GM18498 (cell line): ENCODE results near the gene TUBB4B.
"Not testable (repeated sequence)": the region's sequence is repeated elsewhere in the genome, so short reads cannot be mapped to it uniquely, and the experiment has no call there.

Experiments
- ATAC-seq: cut with Tn5 transposase; IDR thresholded peaks from one replicate; pipeline ENCODE4 v1.9.1; 2021; ENCODE audit warnings: mild to moderate bottlenecking, moderate library complexity; ENCODE audit not compliant: unreplicated experiment

TUBB4B gene

DNA sequence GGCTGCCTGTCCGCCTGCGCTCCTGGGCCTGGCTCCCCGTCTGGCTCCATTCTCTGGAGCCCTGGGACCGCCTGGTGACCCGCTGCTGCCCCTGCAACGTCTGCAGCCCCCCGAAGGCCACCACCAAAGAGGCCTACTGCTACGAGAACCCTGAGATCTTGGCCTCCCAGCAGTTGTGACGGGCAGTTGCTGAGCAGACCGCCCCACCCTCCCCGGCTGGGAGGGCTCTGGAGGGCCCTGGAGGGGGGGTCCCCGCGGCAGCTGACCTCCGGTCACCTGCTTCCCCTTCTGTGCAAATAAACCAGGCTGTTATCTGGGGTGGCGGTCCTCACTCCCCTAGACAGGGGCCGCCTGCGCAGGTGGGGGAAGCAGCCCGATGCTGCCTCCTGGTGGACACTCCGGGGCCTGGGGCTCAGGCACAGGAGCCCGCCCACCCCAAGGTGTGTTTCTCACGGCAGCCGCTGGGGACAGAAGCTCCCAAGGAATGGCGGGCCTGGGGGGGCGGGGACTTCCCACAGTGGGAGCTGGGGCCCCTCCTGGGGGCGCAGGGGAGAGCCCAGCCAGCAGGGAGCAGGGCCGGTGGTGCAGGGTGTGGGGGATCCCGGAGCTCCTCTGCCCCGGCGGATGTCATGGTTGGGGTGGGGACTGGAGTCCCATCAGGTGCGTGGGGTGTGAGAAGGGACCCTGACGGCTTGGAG is 4.7 kb upstream of the TUBB4B start:
- no peak for ATAC-seq

DNA sequence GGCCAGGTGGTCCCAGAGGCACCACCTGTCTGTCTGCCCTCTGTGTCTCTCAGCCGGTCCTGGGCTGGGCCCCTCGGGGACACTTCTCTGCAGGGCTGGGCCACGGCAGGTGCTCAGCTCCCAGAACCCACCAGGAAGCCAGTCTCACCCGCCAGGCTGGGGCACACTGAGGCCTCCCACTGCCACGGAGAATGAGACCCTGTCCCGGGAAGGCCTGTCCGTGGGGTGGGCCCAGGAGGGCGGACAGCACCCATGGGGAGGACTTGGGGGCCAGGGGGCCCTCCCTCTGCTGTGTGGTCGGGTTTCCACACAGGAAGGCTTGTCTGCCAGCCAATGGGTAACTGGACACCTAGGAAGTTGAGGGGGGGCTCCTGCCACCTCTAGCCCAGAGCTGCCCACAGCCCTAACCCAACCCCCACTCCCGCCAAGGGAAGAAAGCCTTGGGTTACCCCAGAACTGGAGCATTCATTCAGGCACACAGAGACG is 4.1 kb upstream of the TUBB4B start:
- ATAC-seq, result no peak

DNA sequence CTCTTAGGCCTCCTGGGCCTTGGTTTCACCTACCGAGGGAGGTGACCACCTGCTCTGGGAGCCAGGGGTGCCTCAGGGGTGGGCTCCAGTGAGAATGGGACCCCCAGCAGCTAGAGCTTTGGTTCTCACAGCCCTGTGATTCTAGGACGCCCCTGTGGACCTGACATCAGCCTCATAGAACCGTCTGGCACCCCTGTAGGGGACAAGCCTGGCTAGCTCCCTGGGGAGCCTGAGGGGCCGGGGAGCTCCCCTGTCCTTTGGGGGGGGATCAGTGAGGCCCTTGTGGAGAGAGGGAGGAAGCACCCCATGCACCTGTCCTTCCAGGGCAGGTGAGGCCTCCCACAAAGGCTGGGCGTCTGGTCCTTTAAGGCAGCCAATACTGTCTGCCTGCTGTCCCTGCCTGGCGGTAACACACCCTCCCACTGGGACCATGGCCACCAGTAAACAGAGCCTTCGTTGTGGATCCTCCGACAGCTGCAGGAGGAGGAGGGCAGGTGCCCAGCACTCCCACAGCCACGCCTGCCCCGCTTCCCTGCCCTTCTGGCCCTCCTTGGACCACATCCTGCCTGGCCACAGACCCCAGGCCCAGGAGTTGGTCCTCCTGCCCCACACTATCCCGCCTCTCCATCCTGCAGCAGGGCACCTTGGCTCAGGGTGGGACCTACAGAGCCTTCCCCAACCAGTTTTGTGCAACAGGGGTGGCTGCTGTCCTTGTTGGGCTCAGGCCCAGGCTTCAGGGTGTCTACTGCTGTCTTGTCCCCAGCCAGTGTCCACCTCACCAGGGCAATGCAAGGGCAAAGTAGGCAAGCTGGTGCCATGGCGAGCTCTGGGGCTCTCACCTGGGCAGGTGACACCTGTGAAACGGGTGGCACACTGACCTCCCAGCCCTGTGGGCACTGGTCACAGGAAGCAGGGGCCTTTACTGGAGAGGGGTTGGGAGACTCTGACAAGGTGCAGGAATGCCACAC is 3.0 kb upstream of the TUBB4B start:
- ATAC-seq, result no peak

DNA sequence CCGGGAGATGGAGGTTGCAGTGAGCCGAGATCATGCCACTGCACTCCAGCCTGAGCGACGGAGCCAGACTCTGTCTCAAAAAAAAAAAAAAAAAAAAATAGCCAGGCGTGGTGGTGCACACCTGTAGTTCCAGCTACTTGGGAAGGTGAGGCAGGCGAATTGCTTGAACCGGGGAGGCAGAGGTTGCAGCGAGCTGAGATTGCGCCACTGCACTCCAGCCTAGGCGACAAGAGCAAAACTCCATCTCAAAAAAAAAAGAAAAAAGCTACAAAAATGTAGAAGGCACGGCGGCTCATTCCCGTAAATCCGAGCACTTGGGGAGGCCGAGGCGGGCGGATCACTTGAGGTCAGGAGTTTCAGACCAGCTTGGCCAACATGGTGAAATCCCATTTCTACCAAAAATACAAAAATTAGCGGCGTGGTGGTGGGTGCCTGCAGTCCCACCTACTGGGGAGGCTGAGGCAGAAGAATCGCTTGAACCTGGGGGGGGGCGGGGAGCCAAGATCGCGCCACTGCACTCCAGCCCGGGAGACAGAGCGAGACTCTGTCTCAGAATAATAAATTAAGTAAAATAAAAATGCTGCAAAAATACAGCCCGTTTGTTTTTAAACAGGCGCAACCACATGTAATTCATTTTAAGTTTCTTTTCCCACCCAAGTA is 1.4 kb upstream of the TUBB4B start:
- not testable (repeated sequence) for ATAC-seq

DNA sequence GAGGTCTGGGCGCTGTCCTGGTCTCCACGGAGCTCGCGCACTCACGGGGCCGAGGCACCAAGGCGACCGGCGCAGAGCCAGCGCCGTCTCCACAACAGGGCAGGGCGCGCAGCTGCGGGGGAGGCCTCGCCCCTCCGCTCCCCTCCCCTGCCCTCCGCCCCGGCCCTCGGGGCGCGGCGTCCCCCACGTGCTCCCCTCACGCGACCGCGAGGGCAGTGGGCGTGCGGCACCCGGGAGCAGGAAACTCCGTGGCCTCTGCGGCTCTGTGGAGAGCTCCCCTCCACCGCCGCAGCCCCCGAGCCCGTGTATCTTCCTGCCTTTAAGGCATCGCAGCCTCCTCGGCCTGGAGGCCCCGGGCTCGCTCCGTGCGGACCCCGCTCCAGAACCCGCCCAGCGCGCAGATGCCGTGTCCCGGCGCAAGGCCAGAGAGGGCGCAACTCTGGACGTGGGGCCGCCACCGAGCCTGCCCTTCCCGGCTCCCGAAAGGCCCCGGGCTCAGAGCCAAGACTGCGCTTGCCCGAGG is 708 bp upstream of the TUBB4B start:
- ATAC-seq, result peak; percentile 26

DNA sequence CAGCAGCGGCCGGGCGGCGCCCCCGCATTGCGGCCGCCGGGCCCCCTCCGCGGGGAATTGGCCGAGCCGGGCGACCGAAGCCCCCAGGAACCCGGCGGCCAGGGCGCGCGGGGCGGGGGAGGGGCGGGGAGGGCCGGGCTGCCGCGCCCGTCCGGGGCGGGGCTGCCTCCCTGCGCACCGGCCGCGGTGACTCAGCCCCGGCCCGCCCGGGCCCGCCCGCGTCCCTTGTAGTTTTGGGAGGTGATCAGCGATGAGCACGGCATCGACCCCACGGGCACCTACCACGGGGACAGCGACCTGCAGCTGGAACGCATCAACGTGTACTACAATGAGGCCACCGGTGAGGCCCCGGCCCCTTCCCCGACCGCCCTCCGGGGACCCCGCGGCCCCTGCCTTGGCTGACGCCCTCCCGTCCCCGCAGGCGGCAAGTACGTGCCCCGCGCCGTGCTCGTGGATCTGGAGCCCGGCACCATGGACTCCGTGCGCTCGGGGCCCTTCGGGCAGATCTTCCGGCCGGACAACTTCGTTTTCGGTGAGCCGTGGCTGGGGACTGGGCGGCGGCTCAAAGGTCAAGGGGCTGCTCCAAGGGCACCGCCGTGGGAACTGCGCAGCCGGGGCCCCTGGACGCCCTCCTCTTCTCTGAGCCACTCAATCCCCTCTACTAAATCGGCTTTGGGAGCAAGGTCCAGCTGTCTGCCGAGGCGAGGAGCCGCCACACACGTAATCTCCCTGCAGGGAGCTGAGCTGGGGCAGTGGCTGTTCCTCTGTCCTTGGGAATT is 592 bp downstream of the TUBB4B start:
- peak; percentile 11 for ATAC-seq

DNA sequence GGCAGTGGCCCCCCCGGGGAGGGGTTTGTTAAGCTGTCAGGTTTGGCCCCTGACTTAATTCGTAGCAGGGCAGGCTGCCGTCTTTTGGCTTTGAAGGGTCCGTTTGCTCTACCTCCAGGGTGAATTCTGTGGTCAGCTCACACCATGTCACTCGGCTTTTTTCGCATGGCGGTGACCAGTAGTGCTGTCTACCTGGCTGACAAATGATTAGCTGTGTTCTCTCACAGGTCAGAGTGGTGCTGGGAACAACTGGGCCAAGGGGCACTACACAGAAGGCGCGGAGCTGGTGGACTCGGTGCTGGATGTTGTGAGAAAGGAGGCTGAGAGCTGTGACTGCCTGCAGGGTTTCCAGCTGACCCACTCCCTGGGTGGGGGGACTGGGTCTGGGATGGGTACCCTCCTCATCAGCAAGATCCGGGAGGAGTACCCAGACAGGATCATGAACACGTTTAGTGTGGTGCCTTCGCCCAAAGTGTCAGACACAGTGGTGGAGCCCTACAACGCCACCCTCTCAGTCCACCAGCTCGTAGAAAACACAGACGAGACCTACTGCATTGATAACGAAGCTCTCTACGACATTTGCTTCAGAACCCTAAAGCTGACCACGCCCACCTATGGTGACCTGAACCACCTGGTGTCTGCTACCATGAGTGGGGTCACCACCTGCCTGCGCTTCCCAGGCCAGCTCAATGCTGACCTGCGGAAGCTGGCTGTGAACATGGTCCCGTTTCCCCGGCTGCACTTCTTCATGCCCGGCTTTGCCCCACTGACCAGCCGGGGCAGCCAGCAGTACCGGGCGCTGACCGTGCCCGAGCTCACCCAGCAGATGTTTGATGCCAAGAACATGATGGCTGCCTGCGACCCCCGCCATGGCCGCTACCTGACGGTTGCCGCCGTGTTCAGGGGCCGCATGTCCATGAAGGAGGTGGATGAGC is 1.4 kb downstream of the TUBB4B start:
- no peak for ATAC-seq

DNA sequence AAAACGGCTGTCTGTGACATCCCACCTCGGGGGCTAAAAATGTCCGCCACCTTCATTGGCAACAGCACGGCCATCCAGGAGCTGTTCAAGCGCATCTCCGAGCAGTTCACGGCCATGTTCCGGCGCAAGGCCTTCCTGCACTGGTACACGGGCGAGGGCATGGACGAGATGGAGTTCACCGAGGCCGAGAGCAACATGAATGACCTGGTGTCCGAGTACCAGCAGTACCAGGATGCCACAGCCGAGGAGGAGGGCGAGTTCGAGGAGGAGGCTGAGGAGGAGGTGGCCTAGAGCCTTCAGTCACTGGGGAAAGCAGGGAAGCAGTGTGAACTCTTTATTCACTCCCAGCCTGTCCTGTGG is 2.2 kb downstream of the TUBB4B start:
- not testable (repeated sequence) for ATAC-seq

DNA sequence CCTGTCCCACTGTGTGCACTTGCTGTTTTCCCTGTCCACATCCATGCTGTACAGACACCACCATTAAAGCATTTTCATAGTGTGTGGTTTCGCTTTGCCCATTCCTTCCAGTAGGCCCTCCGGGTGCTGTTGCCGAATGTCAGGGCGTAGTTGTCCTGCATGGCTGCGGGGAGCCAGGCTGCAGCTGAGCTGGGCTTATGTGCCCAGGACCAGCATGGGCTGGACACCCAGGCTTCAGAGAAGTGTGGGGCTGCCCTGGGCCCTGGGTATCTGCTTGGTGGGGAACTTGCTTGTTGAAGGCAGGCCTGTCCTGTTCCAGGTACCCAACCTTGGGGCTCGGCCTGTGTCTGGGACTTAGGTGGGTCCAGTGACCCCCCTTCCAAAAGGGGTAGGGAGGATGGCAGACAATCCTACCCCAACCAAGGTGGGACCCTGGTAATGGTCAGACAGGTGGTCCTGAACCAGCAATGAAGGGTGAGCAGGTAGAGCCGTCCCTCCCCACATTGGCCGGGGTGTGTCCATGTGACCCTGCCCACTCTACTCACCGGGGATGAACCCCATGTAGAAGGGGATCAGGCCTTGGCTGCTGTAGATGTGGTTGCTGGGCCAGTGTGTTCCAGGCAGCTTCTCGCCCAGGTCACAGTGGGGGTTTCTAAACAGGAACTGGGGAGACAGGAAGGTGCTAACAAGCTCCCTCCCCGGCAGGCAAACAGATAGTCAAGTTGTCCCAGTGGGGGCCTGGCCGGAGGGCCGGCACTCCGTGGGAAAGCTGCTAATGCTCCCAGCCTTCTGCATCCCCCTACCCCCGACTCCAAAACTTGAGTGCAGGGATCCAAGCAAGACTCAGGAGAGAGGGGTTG is 2.8 kb downstream of the TUBB4B start:
- no peak for ATAC-seq

DNA sequence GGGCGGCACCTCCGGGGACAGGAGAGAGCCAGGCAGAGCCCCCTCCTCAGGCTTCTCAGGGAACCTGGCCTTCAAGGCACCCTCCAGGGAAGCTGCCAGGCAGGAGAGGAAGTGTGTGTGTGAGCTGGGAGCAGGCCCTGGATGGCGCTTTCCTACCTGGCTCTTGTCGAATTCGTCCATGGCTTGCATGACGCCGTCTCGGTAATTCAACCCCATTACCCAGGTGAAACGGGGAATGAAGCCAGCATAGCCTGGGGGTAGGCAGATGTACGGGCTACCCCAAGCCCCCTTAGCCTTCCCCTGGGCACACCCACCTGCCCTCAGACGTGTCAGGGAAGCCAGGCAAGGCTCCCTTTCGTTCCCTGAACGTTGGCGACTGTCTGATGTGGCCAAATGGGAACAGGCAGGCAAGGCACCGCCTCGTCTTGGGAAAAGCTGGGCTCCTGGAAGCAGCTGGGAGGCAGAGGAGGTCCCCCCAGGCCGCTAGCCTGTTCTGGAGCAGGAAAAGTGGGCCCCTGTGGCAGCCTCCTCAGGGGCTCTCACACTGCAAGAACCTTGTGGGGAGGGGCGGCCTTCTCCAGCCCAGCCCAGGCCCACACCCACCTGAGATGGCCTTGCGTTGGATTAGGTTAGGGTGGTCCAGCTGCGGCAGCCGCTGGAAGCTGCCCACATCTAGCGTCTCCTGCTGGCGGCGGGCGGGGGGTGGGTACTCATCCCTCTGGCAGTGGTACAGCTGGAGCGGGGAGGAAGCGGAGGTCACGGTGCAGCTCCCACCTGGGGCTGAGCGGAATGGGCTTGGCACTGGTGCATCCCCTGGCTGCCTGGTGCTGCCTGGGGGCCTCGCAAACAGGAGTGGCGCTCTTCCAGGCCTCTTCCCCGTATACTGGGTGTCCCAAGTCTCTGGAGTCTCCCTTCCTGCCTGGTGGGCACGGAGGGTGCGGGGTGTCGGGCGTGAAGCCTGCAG is 3.7 kb downstream of the TUBB4B start:
- no peak for ATAC-seq

DNA sequence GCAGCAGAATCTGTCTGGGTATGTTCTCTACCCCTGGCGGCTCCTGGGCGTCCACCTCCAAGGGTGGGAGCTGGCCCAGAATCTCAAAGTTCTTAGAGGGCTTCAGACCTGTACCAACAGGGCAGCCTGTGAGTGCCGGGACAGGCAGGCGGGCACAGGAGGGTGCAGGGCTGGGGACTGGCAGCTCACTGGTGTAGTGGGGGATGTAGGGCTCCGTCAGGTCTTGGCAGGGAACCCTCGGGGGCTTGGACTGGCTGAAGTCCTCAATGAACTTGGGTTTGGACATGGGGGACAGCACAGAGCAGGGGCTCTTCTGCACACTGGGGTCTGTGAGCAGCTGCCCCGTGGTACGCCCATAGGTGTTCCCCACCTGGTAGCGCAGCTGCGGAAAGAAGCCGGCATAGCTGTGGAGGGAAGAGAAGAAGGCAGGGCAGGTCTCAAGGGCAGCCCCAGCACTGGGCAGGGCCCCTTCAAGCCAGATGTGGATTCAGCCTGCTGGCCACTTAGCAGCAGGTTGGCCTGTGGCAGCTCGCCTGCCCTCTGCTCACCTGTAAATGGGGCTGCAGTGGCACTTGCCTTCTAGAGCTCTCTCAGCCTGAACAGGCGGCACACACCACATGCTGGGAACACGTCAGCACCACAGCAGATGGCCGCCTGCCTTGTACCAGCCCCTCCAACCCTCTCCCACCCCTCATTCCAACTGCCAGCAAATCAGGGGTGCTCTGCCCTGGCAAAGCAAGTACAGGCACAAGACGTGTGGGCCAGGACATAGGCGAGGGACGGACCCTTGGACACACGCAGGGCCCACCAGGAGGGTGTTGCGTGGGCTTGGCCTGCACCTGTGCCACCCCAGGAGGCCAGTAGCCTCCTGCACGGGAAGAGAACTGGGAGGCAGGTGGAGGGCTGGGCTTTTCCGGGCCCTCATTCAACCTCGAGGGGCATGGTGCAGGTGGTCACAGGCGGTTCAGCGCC is 4.6 kb downstream of the TUBB4B start:
- no peak for ATAC-seq

DNA sequence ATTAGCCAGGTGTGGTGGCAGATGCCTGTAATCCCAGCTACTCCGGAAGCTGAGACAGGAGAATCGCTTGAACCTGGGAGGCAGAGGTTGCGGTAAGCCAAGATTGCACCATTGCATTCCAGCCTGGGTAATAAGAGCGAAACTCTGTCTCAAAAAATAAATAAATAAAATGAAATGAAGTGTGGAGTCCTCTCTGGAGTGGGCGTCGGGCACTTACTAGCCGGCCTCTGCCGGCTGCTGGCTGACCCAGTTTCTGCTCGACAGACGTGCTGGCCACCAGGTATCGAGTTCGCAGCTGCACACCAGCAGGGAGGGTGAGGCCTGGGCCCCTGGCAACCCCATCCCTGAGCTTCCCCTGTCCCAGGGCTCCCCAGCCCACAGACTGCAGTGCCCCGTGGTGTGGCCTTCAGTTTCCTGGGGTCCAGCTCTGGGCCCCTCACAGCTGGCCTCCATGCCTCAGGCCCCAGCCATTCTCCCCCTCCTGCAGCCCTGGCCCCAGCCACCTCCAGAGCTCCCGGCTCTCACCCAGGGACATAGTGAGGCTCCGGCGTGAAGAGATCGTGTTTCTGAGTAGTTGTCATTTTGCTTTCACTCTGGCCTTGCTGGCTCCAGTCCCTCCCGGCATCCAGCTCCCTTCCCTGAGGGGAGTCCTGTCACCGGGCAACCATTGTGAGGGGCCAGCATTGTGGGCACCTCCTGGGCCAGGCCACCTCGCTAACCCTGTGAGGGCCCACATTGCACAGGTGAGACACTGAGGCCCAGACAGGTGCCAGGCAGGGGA is 6.2 kb downstream of the TUBB4B start:
- ATAC-seq, result no peak

DNA sequence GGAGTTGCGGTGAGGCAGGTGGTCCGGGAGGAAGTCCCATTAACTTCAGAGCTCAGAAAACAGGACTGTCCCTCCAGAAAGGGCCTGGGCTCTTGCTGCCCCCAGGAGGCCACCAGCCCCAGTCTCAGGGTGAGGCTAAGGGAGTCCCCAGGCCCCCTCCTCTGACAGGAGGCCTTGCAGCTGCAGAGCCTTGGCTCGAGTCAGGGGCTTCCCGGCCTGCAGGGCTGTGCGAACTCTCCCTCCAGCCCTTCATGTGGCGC is 6.8 kb downstream of the TUBB4B start:
- ATAC-seq, result no peak

DNA sequence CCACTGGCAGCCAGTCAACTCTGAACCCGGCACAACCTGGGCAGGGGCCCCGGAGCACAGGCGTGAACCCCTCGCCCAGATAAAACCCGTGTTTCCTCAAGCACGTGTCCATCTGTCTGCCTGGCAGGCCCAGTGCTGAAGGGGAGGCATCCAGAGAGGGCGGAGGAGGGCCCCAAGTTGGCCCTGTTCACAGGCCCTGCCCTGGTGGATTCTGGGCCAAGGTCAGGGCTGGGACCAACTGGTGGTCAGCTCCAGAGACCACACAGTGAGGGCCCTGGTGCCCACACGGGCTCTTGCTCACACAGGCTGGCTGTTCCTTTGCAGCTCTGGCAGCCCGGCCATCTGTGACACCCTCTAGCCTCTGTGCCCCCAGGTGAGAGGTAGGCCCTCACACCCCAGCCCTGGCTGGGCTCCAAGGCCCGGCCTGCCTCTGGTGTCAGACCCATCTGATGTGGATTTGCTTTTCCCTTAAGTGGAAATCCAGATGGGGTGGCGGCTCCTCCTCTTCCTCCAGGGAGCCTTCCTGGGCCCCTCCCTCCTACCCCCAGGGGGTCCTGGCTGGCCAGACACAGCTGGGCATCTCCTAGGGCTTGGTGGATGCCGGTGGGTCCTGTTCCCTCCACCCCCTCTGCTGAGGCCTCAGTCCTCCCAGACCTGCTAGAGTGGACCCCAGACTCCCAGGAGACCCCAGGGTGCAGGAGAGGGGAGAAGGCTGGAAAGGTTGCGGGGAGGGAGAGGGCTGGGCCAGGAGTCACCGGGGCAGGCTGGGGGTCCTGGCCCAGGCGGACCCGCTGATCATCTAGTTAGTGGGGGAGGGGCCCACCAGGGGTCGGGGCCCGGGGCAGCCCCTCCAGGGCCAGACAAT is 9.5 kb downstream of the TUBB4B start:
- ATAC-seq, result no peak

DNA sequence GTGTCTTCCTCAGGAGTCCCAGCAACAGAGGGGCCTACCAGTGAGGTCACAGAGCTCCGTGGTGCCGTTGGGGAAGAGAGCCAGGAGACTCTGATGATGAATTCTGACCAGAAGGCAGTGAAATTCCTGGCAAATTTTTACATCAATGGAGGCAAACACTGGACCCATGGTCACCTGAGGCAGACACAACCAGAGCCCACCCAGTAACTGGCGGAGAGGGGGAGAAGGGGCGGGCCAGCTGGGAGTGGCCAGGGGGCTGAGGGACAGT is 10.0 kb downstream of the TUBB4B start, which contains the start of gene STPG3:
Gene STPG3 (plus strand): TSS at position 93 of the 268 bp plus-strand sequence. CDS start 1 bp downstream, at position 94.
- ATAC-seq, result no peak
